VCaP (cell line): ENCODE results near the gene FGF5.

Experiments
- H3K27ac ChIP-seq: fragments of 450-650 bp; 2 replicates; pipeline ENCODE4 v1.5.1; 2017
- TF ChIP-seq, protein P1 (sequence below): fragments of 450-650 bp; conservative IDR thresholded peaks from 2 replicates; pipeline ENCODE4 v1.5.1; 2017; ENCODE audit warnings: mild to moderate bottlenecking, moderate library complexity

The FGF5 gene

DNA sequence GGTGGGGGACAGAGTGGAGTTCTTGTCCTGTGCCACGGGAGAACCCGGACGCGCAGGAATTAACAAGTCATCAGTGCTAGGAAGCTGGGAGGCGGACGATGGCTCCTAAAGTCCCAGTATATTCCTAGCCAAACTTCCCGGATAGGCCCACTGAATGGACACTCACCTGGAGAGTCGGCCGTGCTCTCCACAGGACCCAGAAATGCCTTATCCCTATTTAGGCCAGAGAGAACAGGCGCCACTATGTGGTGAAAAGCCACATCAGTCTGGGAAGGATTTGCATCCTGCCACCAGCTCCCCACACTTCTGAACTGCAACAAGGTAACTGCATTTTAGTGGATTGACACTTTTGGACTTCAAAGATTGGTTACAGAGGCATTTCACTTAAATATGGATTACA, 70.1 kb downstream of the FGF5 start:
- no peak overlapping the region for H3K27ac ChIP-seq
- TF ChIP-seq, protein P1, sequence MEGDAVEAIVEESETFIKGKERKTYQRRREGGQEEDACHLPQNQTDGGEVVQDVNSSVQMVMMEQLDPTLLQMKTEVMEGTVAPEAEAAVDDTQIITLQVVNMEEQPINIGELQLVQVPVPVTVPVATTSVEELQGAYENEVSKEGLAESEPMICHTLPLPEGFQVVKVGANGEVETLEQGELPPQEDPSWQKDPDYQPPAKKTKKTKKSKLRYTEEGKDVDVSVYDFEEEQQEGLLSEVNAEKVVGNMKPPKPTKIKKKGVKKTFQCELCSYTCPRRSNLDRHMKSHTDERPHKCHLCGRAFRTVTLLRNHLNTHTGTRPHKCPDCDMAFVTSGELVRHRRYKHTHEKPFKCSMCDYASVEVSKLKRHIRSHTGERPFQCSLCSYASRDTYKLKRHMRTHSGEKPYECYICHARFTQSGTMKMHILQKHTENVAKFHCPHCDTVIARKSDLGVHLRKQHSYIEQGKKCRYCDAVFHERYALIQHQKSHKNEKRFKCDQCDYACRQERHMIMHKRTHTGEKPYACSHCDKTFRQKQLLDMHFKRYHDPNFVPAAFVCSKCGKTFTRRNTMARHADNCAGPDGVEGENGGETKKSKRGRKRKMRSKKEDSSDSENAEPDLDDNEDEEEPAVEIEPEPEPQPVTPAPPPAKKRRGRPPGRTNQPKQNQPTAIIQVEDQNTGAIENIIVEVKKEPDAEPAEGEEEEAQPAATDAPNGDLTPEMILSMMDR = peak; percentile 49

DNA sequence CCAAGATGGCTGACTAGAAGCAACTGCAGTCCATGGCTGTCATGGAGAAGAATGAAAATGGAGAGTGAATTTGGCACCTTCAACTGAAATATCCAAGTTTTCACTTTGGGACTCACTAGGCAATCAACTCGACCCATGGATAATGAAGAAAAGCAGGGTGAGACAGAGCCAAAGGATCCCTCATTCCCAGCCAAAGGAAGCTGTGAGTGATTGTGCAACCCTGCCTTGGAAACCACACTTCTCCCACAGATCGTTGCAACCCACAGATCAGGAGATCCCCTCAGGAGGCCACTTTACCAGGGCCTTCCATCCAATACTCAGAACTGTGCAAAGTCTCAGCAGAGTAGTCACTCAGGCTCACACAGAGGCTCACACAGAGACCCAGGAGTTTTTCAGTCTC, 73.6 kb downstream of the FGF5 start:
- H3K27ac ChIP-seq = no peak overlapping the region
- TF ChIP-seq, protein P1 = no peak
